Caco-2 (cell line): ENCODE measurements around the gene LARP4B. TPM values are rescaled to one million over a fixed set of nuclear protein-coding genes. Genes with fewer than 3 reads are reported as not detected.
A peak's percentile ranks its signal among the peaks of the same experiment; 100 is the strongest.

Source experiments
- BruUV-seq: library from RNA; stranded (reverse); fragments of 400-500 nt; replicated peaks from 2 replicates; lab custom pipeline; 2021; lab: Mats Ljungman, UMichigan
- CTCF ChIA-PET: fragments of 300-600 bp; sonication (Branson Sonifier 250); formaldehyde crosslinking; loops from one replicate; lab custom pipeline; 2022; ENCODE audit warnings: antibody characterized with exemption; lab: Charles Lee
- POLR2A ChIA-PET: fragments of 300-600 bp; sonication (Branson Sonifier 250); formaldehyde crosslinking; loops from one replicate; lab custom pipeline; 2022; ENCODE audit warnings: antibody characterized with exemption; lab: Charles Lee
- DNase-seq, 2 experiments: peaks; one replicate each; pipeline versions ENCODE4 v3.0.0 to v3.0.0-alpha.2; 2020 to 2022
- H3K27me3 ChIP-seq: replicated peaks from 2 replicates; pipeline ENCODE4 v1.6.0; 2011; ENCODE audit warnings: low read length; ENCODE audit not compliant: control insufficient read depth, insufficient read depth
- H3K36me3 ChIP-seq: 2 replicates; pipeline ENCODE4 v1.5.1; 2011; ENCODE audit warnings: low read length; ENCODE audit not compliant: control insufficient read depth, insufficient read depth
- H3K4me1 ChIP-seq: fragments of 250-450 bp; sonication (Bioruptor Pico); 2 replicates; pipeline ENCODE4 v1.5.1; 2020; ENCODE audit warnings: mild to moderate bottlenecking
- H3K4me3 ChIP-seq: 2 replicates; pipeline ENCODE4 v1.5.1; 2011; ENCODE audit warnings: low read depth, mild to moderate bottlenecking, control low read depth, low read length
- H3K9me3 ChIP-seq: fragments of 250-450 bp; sonication (Bioruptor Pico); 2 replicates; pipeline ENCODE4 v1.5.1; 2020; ENCODE audit warnings: mild to moderate bottlenecking, moderate library complexity
- H3K27ac Mint-ChIP-seq: one replicate; pipeline ENCODE4 v1.8.0; 2022; ENCODE audit warnings: mixed read lengths; ENCODE audit not compliant: unreplicated experiment
- H3K27me3 Mint-ChIP-seq: one replicate; pipeline ENCODE4 v1.8.0; 2022; ENCODE audit warnings: mixed read lengths; ENCODE audit not compliant: insufficient read depth, unreplicated experiment
- H3K36me3 Mint-ChIP-seq: one replicate; pipeline ENCODE4 v1.8.0; 2022; ENCODE audit warnings: mild to moderate bottlenecking, mixed read lengths; ENCODE audit not compliant: insufficient read depth, unreplicated experiment
- H3K4me1 Mint-ChIP-seq: one replicate; pipeline ENCODE4 v1.8.0; 2022; ENCODE audit warnings: low read depth, mixed read lengths; ENCODE audit not compliant: unreplicated experiment
- H3K4me3 Mint-ChIP-seq: one replicate; pipeline ENCODE4 v1.8.0; 2022; ENCODE audit warnings: mild to moderate bottlenecking, moderate library complexity, mixed read lengths; ENCODE audit not compliant: unreplicated experiment
- H3K9me3 Mint-ChIP-seq: one replicate; pipeline ENCODE4 v1.8.0; 2022; ENCODE audit warnings: mixed read lengths; ENCODE audit not compliant: unreplicated experiment
- intact Hi-C: fragments of 100-400 bp; cut with micrococcal nuclease; formaldehyde crosslinking; loops from one replicate; pipeline ENCODE4 v1.10.0; 2022; ENCODE audit not compliant: unreplicated experiment
- total RNA-seq: library from RNA; stranded (reverse); gene quantifications from 2 replicates; pipeline ENCODE4 v1.2.3, GENCODE V29; 2022
- TF ChIP-seq, protein P1 (sequence below), 2 experiments: fragments of 200-600 bp in 1 of 2; IDR thresholded peaks; 1 replicate in 1 of 2; 2 replicates in 1 of 2; pipeline versions ENCODE4 v1.5.1 to v1.8.0; 2011 to 2022; ENCODE audit warnings: antibody characterized with exemption in 1 of 2, control low read depth in 1 of 2, inconsistent platforms in 1 of 2, low read depth in 1 of 2, low read length in 1 of 2, mild to moderate bottlenecking in 1 of 2, moderate library complexity in 1 of 2; ENCODE audit not compliant: insufficient read depth in 1 of 2, severe bottlenecking in 1 of 2, unreplicated experiment in 1 of 2

LARP4B gene
- total RNA-seq, 1 experiment from 2014 or later, result 235 TPM

- no peaks in the 10 kb centered on the region for H3K27me3 ChIP-seq
- TF ChIP-seq, protein P1, sequence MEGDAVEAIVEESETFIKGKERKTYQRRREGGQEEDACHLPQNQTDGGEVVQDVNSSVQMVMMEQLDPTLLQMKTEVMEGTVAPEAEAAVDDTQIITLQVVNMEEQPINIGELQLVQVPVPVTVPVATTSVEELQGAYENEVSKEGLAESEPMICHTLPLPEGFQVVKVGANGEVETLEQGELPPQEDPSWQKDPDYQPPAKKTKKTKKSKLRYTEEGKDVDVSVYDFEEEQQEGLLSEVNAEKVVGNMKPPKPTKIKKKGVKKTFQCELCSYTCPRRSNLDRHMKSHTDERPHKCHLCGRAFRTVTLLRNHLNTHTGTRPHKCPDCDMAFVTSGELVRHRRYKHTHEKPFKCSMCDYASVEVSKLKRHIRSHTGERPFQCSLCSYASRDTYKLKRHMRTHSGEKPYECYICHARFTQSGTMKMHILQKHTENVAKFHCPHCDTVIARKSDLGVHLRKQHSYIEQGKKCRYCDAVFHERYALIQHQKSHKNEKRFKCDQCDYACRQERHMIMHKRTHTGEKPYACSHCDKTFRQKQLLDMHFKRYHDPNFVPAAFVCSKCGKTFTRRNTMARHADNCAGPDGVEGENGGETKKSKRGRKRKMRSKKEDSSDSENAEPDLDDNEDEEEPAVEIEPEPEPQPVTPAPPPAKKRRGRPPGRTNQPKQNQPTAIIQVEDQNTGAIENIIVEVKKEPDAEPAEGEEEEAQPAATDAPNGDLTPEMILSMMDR (IDR thresholded peaks at IDR 0.05; ENCODE audit: insufficient read depth in 1 of 2, low read depth in 1 of 2, low read length in 1 of 2, severe bottlenecking in 1 of 2, unreplicated experiment in 1 of 2), result no peak
- peaks cover 95% of the 10 kb centered on the region for H3K36me3 Mint-ChIP-seq
- H3K4me3 Mint-ChIP-seq, result no peak overlapping the region
- no peak for DNase-seq
- H3K4me1 ChIP-seq, result peaks cover 12% of the 10 kb centered on the region; the same call in 1 of the 2 replicates
- POLR2A ChIA-PET, result no interaction called here
- no peak overlapping the region for H3K4me3 ChIP-seq
- peaks cover 12% of the 10 kb centered on the region; the same call in 1 of the 2 replicates for H3K9me3 ChIP-seq
- peaks cover 16% of the 10 kb centered on the region for H3K9me3 Mint-ChIP-seq
- no peaks in the 10 kb centered on the region for H3K27me3 Mint-ChIP-seq
- intact Hi-C loops, result no loop called here
- H3K27ac Mint-ChIP-seq, result peak overlapping the region; percentile 0
- peaks cover 26% of the 10 kb centered on the region for H3K4me1 Mint-ChIP-seq
- CTCF ChIA-PET, result no interaction called here
- BruUV-seq, result no TSS peak
- H3K36me3 ChIP-seq, result peaks cover 4% of the 10 kb centered on the region; the same call in 1 of the 2 replicates
Observed at GRCh38 chr10:852386-852785, 79.1 kb downstream of the LARP4B start.

DNA sequence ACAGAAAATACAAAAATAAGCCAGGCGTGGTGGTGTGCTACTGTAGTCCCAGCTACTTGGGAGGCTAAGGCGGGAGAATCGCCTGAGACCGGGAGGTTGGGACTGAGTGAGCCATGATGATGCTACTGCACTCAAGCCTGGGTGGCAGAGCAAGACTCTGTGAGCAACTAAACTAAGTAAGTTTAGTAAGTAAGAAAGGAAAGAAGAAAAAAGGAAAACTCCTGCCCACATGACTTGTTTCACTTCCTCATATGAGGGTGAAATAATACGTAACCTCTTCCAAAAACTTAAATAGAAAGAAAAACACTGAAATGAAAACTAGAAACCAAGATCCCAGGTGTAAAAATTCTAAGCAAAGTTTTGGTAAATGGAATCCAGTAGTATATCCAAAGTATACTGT is 79.6 kb downstream of the LARP4B start:
- H3K36me3 Mint-ChIP-seq, result peaks cover 95% of the 10 kb centered on the region
- H3K27ac Mint-ChIP-seq, result peak overlapping the region; percentile 0

GRCh38 chr10:850093-850492 is 81.4 kb downstream of the LARP4B start:
- peaks cover 20% of the 10 kb centered on the region; the same call in 1 of the 2 replicates for H3K4me1 ChIP-seq
- CTCF ChIA-PET, result no interaction called here
- H3K36me3 ChIP-seq, result 0 out of 2 replicates have a peak, but pooled peaks cover 3% of the 10 kb centered on the region
- peaks cover 12% of the 10 kb centered on the region; the same call in 1 of the 2 replicates for H3K9me3 ChIP-seq
- Mint-ChIP-seq H3K27me3 (no peaks in the 10 kb centered on the region), H3K4me1 (peaks cover 21% of the 10 kb centered on the region), H3K4me3 (no peak overlapping the region), H3K36me3 (peaks cover 95% of the 10 kb centered on the region), H3K27ac (no peak overlapping the region), H3K9me3 (peaks cover 16% of the 10 kb centered on the region)
- intact Hi-C loops, result no loop called here
- POLR2A ChIA-PET, result no interaction called here
- H3K27me3 ChIP-seq, result no peaks in the 10 kb centered on the region
- DNase-seq, result no peak
- H3K4me3 ChIP-seq, result no peak overlapping the region
- BruUV-seq, result no TSS peak
- TF ChIP-seq, protein P1 (IDR thresholded peaks at IDR 0.05; ENCODE audit: insufficient read depth in 1 of 2, low read depth in 1 of 2, low read length in 1 of 2, severe bottlenecking in 1 of 2, unreplicated experiment in 1 of 2), result no peak

More for the DNA sequence above, 79.6 kb downstream of the LARP4B start:
- BruUV-seq, result no TSS peak
- Histone ChIP-seq H3K4me1 (peaks cover 12% of the 10 kb centered on the region; the same call in 1 of the 2 replicates), H3K9me3 (peaks cover 12% of the 10 kb centered on the region; the same call in 1 of the 2 replicates), H3K36me3 (peaks cover 6% of the 10 kb centered on the region; the same call in 1 of the 2 replicates), H3K4me3 (no peak overlapping the region), H3K27me3 (no peaks in the 10 kb centered on the region)
- no peak overlapping the region for H3K4me3 Mint-ChIP-seq
- ChIA-PET POLR2A (no interaction called here), CTCF (no interaction called here)
- H3K4me1 Mint-ChIP-seq, result peaks cover 25% of the 10 kb centered on the region
- TF ChIP-seq, protein P1 (IDR thresholded peaks at IDR 0.05; ENCODE audit: insufficient read depth in 1 of 2, low read depth in 1 of 2, low read length in 1 of 2, severe bottlenecking in 1 of 2, unreplicated experiment in 1 of 2), result no peak
- H3K27me3 Mint-ChIP-seq, result no peaks in the 10 kb centered on the region
- intact Hi-C loops, result no loop called here
- H3K9me3 Mint-ChIP-seq, result peaks cover 16% of the 10 kb centered on the region
- DNase-seq, result no peak
